GM18867 (cell line): ENCODE measurements around the gene AGO3.
"Not testable (repeated sequence)": the region's sequence is repeated elsewhere in the genome, so short reads cannot be mapped to it uniquely, and the experiment has no call there.

Experiments
- ATAC-seq: cut with Tn5 transposase; IDR thresholded peaks from one replicate; pipeline ENCODE4 v1.9.1; 2021; ENCODE audit warnings: mild to moderate bottlenecking, moderate library complexity; ENCODE audit not compliant: unreplicated experiment

Gene AGO3

GRCh38 chr1:35930593-35931445, at the start of gene AGO3:
Gene AGO3, plus strand, starts transcription at chr1:35931105. Its CDS starts 322 bp downstream, at chr1:35931427.
- ATAC-seq, result peak; percentile 80

- ATAC-seq, result no peak
Measured at GRCh38 chr1:35881850-35882273, 49.0 kb upstream of the AGO3 start.

- ATAC-seq, result no peak
Measured at GRCh38 chr1:35882586-35882944, 48.3 kb upstream of the AGO3 start.

- peak; percentile 82 for ATAC-seq
Measured at GRCh38 chr1:35882945-35883634, 47.8 kb upstream of the AGO3 start, which contains the start of gene AGO1. Gene AGO1, plus strand, starts transcription at chr1:35883209. Its CDS starts 213 bp downstream, at chr1:35883422.

- ATAC-seq, result peak; percentile 2
Measured at GRCh38 chr1:35883635-35884101, 47.2 kb upstream of the AGO3 start.

- no peak for ATAC-seq
Measured at GRCh38 chr1:35884934-35885333, 46.0 kb upstream of the AGO3 start.

- no peak for ATAC-seq
Measured at GRCh38 chr1:35885961-35886558, 44.8 kb upstream of the AGO3 start.

GRCh38 chr1:35886577-35887431, 44.1 kb upstream of the AGO3 start:
- ATAC-seq, result no peak

- no peak for ATAC-seq
Measured at GRCh38 chr1:35887508-35887907, 43.4 kb upstream of the AGO3 start.

GRCh38 chr1:35888255-35888654, 42.6 kb upstream of the AGO3 start:
- no peak for ATAC-seq

GRCh38 chr1:35888981-35889380, 41.9 kb upstream of the AGO3 start:
- ATAC-seq, result not testable (repeated sequence)

GRCh38 chr1:35893051-35893879, 37.6 kb upstream of the AGO3 start:
- ATAC-seq, result no peak

GRCh38 chr1:35894183-35894582, 36.7 kb upstream of the AGO3 start:
- no peak for ATAC-seq

- ATAC-seq, result no peak
Measured at GRCh38 chr1:35894656-35895055, 36.2 kb upstream of the AGO3 start.

- no peak for ATAC-seq
Measured at GRCh38 chr1:35899941-35900340, 31.0 kb upstream of the AGO3 start.

- no peak for ATAC-seq
Measured at GRCh38 chr1:35901235-35901634, 29.7 kb upstream of the AGO3 start.

- ATAC-seq, result no peak
Measured at GRCh38 chr1:35902671-35903070, 28.2 kb upstream of the AGO3 start.

- ATAC-seq, result no peak
Measured at GRCh38 chr1:35914717-35915116, 16.2 kb upstream of the AGO3 start.

GRCh38 chr1:35915693-35916092, 15.2 kb upstream of the AGO3 start:
- no peak for ATAC-seq

GRCh38 chr1:35923791-35924221, 7.1 kb upstream of the AGO3 start:
- no peak for ATAC-seq
